ENCODE measurements around the gene STX16. TPM values are rescaled to one million over a fixed set of nuclear protein-coding genes. Genes with fewer than 3 reads are reported as not detected.

Gene STX16
- total and polyA plus RNA-seq, 2 of the 13 experiments (the other 11 are each of a cell fraction or from before 2014, with no cell fraction given), result 28.0 to 72.7 TPM

- Histone ChIP-seq H2AFZ (ENCODE audit: low read length) (no peak overlapping the region), H3K36me3 (replicated peaks in 1 of 2; ENCODE audit: control insufficient read depth in 1 of 2, insufficient read depth in 2 of 2, low read length in 2 of 2) (peaks cover 21 to 27% of the 10 kb centered on the region in 2 experiments; a peak in 4 of 5 replicates), H4K20me1 (ENCODE audit: insufficient read depth, low read length) (no peaks in the 10 kb centered on the region), H3K79me2 (ENCODE audit: insufficient read depth, low read length) (no peaks in the 10 kb centered on the region), H3K27me3 (ENCODE audit: control insufficient read depth in 1 of 2, insufficient read depth in 2 of 2, low read length in 2 of 2) (no peaks in the 10 kb centered on the region), H3K9ac (ENCODE audit: insufficient read depth, low read depth, low read length) (no peak overlapping the region), H3K27ac (ENCODE audit: extremely low read length, insufficient read depth, low read length) (no peak overlapping the region), H3K4me1 (ENCODE audit: insufficient read depth, low read length) (no peaks in the 10 kb centered on the region), H3K4me2 (ENCODE audit: low read depth, low read length) (no peak overlapping the region), H3K9me3 (ENCODE audit: low read length) (no peaks in the 10 kb centered on the region), H3K4me3 (replicated peaks in 1 of 3; ENCODE audit: insufficient read depth in 1 of 3, low read depth in 2 of 3, low read length in 3 of 3) (no peak overlapping the region)
- FAIRE-seq (no peak), ATAC-seq (no peak), DNase-seq (ENCODE audit: low spot score) (no peak)
- WGBS (ENCODE audit: low lambda C conversion rate), result 95% methylated on average over 15 of the region's 15 CpGs
- in situ Hi-C loops (cut with HindIII; ENCODE audit: extremely low pct_ligation_motif_present, low pct_unique_long_range_greater_than_20kb) (no loop called here), intact Hi-C loops (cut with micrococcal nuclease; ENCODE audit: unreplicated experiment) (no loop called here)
- CTCF ChIA-PET (ENCODE audit: low intra/inter-chr PET ratio, low total read pairs), result no interaction called here
- POLR2A ChIA-PET, result no interaction called here
- BruUV-seq (replicated peaks), result no TSS peak
- TF ChIP-seq PAWR (CRISPR knock-in tag; IDR thresholded peaks at IDR 0.05; ENCODE audit: borderline replicate concordance) (no peak), POLR2A (IDR thresholded peaks at IDR 0.05; ENCODE audit: insufficient read depth in 1 of 2, low read depth in 2 of 2, low read length in 2 of 2) (0 out of 4 replicates have a peak, but pooled peaks of 1 of the 2 experiments have one; percentile 0)
These were observed 47.0 kb downstream of the STX16 start for GRCh38 chr20:58697867-58698703.

GRCh38 chr20:58698741-58699622, 47.9 kb downstream of the STX16 start:
- DNase-seq (ENCODE audit: low spot score) (no peak), FAIRE-seq (no peak), ATAC-seq (no peak)
- 96% methylated on average over 26 of the region's 27 CpGs for WGBS (ENCODE audit: low lambda C conversion rate)
- no TSS peak for BruUV-seq (replicated peaks)
- no peaks in the 10 kb centered on the region for H3K4me1 ChIP-seq (ENCODE audit: insufficient read depth, low read length)
- no peak overlapping the region for H3K9ac ChIP-seq (ENCODE audit: insufficient read depth, low read depth, low read length)
- no peaks in the 10 kb centered on the region for H3K79me2 ChIP-seq (ENCODE audit: insufficient read depth, low read length)
- no peak overlapping the region for H3K27ac ChIP-seq (ENCODE audit: extremely low read length, insufficient read depth, low read length)
- H2AFZ ChIP-seq (ENCODE audit: low read length), result no peak overlapping the region
- peaks cover 27 to 30% of the 10 kb centered on the region in 2 experiments; a peak in 4 of 5 replicates for H3K36me3 ChIP-seq (replicated peaks in 1 of 2; ENCODE audit: control insufficient read depth in 1 of 2, insufficient read depth in 2 of 2, low read length in 2 of 2)
- H3K9me3 ChIP-seq (ENCODE audit: low read length), result no peaks in the 10 kb centered on the region
- in situ Hi-C loops (cut with HindIII; ENCODE audit: extremely low pct_ligation_motif_present, low pct_unique_long_range_greater_than_20kb), result no loop called here
- H3K4me3 ChIP-seq (replicated peaks in 1 of 3; ENCODE audit: insufficient read depth in 1 of 3, low read depth in 2 of 3, low read length in 3 of 3), result no peak overlapping the region
- ChIA-PET CTCF (ENCODE audit: low intra/inter-chr PET ratio, low total read pairs) (no interaction called here), POLR2A (no interaction called here)
- intact Hi-C loops (cut with micrococcal nuclease; ENCODE audit: unreplicated experiment), result no loop called here
- no peak overlapping the region for H3K4me2 ChIP-seq (ENCODE audit: low read depth, low read length)
- TF ChIP-seq KDM1A (CRISPR knock-in tag; IDR thresholded peaks at IDR 0.05), result no peak
- TF ChIP-seq UBTF (CRISPR knock-in tag; IDR thresholded peaks at IDR 0.05), result no peak
- no peaks in the 10 kb centered on the region; the same call in 1 of the 2 replicates for H4K20me1 ChIP-seq (ENCODE audit: insufficient read depth, low read length)
- H3K27me3 ChIP-seq (ENCODE audit: control insufficient read depth in 1 of 2, insufficient read depth in 2 of 2, low read length in 2 of 2), result no peaks in the 10 kb centered on the region
